ENCODE measurements around the gene C19orf81. TPM values are rescaled to one million over a fixed set of nuclear protein-coding genes. Genes with fewer than 3 reads are reported as not detected.

Gene C19orf81
- total and polyA plus RNA-seq, 2 of the 4 experiments (the other 2 are of a cell fraction) = 0.31 TPM; not detected in 1

GRCh38 chr19:50647879-50648615 is 1.2 kb upstream of the C19orf81 start:
- DNase-seq (no peak), ATAC-seq (ENCODE audit: low read depth) (no peak)
- 80% methylated on average over 2 of the region's 10 CpGs; no CpG with 5 or more reads in 1 of the 2 experiments for WGBS, 2 experiments (ENCODE audit: extremely low coverage in 2 of 2, insufficient read length in 1 of 2)
- TF ChIP-seq CTCF (conservative IDR thresholded peaks at IDR 0.05; ENCODE audit: low read depth, low read length) (no peak), ELK1 (IDR thresholded peaks at IDR 0.05; ENCODE audit: borderline replicate concordance, low read depth, low read length) (no peak), USF2 (IDR thresholded peaks at IDR 0.05; ENCODE audit: low read depth, low read length) (no peak), SMC3 (IDR thresholded peaks at IDR 0.05; ENCODE audit: low read depth, low read length) (no peak), MAFK (IDR thresholded peaks at IDR 0.05; ENCODE audit: low read depth, low read length) (no peak), RFX5 (IDR thresholded peaks at IDR 0.05; ENCODE audit: low read depth, low read length) (no peak), MAZ (IDR thresholded peaks at IDR 0.05; ENCODE audit: borderline replicate concordance, low read depth, low read length) (no peak), POLR2A (IDR thresholded peaks at IDR 0.05; ENCODE audit: low read depth, low read length) (no peak), CHD1 (IDR thresholded peaks at IDR 0.05; ENCODE audit: low read depth, low read length) (no peak), RAD21 (IDR thresholded peaks at IDR 0.05; ENCODE audit: low read length) (no peak), RCOR1 (IDR thresholded peaks at IDR 0.05; ENCODE audit: insufficient replicate concordance, low read length) (no peak), CEBPB (IDR thresholded peaks at IDR 0.05; ENCODE audit: low read depth, low read length) (no peak), NFE2L2 (IDR thresholded peaks at IDR 0.05; ENCODE audit: low read depth, low read length) (no peak), FOS (IDR thresholded peaks at IDR 0.05; ENCODE audit: low read depth, low read length) (no peak), BHLHE40 (IDR thresholded peaks at IDR 0.05; ENCODE audit: low read depth, low read length) (no peak), MXI1 (IDR thresholded peaks at IDR 0.05; ENCODE audit: borderline replicate concordance, low read depth, low read length) (no peak)
- Histone ChIP-seq H3K14ac (replicated peaks; ENCODE audit: low read depth, low read length) (no peak overlapping the region), H3K9me1 (ENCODE audit: insufficient read depth, low read length) (no peaks in the 10 kb centered on the region), H3K79me1 (ENCODE audit: low read depth in 1 of 2, low read length in 2 of 2) (no peaks in the 10 kb centered on the region), H3K9me3 (ENCODE audit: control insufficient read depth, insufficient read depth, low read length) (no peaks in the 10 kb centered on the region), H2BK5ac (ENCODE audit: low read depth, low read length, poor library complexity, severe bottlenecking) (no peak overlapping the region), H3K9ac (ENCODE audit: low read depth, low read length) (no peak overlapping the region), H3K36me3 (ENCODE audit: control insufficient read depth, insufficient read depth, low read length) (no peaks in the 10 kb centered on the region), H3K18ac (ENCODE audit: low read depth, low read length) (no peak overlapping the region), H2BK20ac (ENCODE audit: low read depth, low read length) (no peak overlapping the region), H3K4ac (ENCODE audit: low read depth, low read length) (no peak overlapping the region), H3K27ac (ENCODE audit: insufficient read depth, low read length) (no peak overlapping the region), H2AFZ (replicated peaks; ENCODE audit: low read length, poor library complexity) (no peak overlapping the region), H2BK120ac (ENCODE audit: low read depth, low read length) (no peak overlapping the region), H3K4me1 (ENCODE audit: control insufficient read depth, insufficient read depth, low read length) (no peaks in the 10 kb centered on the region), H3K27me3 (ENCODE audit: control insufficient read depth, insufficient read depth, low read length) (peaks cover 4% of the 10 kb centered on the region; the same call in 1 of the 2 replicates), H4K91ac (ENCODE audit: insufficient read depth, low read depth, low read length) (no peak overlapping the region), H3K23ac (ENCODE audit: low read depth, low read length) (no peak overlapping the region), H3K4me2 (ENCODE audit: low read depth, low read length) (no peak overlapping the region), H2AK9ac (replicated peaks; ENCODE audit: low read depth, low read length, poor library complexity) (no peak overlapping the region), H4K8ac (ENCODE audit: low read depth in 2 of 2, low read length in 2 of 2) (no peak overlapping the region), H4K5ac (ENCODE audit: low read depth, low read length) (no peak overlapping the region), H4K20me1 (ENCODE audit: insufficient read depth, low read length) (no peaks in the 10 kb centered on the region), H2BK15ac (ENCODE audit: low read depth, low read length) (no peak overlapping the region), H3K56ac (ENCODE audit: extremely low read depth, insufficient read depth, low read length) (no peak overlapping the region), H2AK5ac (ENCODE audit: low read depth, low read length) (no peak overlapping the region), H3K4me3 (ENCODE audit: insufficient read depth, low read depth, low read length) (no peak overlapping the region)
- BruUV-seq (replicated peaks) = no TSS peak
- POLR2A ChIA-PET (ENCODE audit: unreplicated experiment) = no interaction called here
- CTCF ChIA-PET = no interaction called here
- dilution Hi-C loops (cut with HindIII; ENCODE audit: low sequenced_read_pairs, unreplicated experiment) (no loop called here), in situ Hi-C loops (cut with MboI; ENCODE audit: low sequenced_read_pairs) (no loop called here), intact Hi-C loops (cut with micrococcal nuclease) (no loop called here)
